HepG2 (cell line): Measurements from ENCODE around the gene MGAT2. TPM values are rescaled to one million over a fixed set of nuclear protein-coding genes. Genes with fewer than 3 reads are reported as not detected.

Source experiments
- CENPT ChIP-seq: sonication (generic); formaldehyde crosslinking; IDR thresholded peaks from 2 replicates; pipeline ENCODE4 v1.8.0; 2022; ENCODE audit warnings: low read depth, mild to moderate bottlenecking, moderate library complexity, missing genetic modification reagents
- FOSL1 ChIP-seq: sonication (generic); formaldehyde crosslinking; IDR thresholded peaks from 2 replicates; pipeline ENCODE4 v1.9.0; 2021; ENCODE audit warnings: missing genetic modification reagents, borderline replicate concordance
- GATAD2A ChIP-seq: IDR thresholded peaks from 2 replicates; pipeline ENCODE4 v1.6.1; 2016
- HOXA7 ChIP-seq: sonication (generic); formaldehyde crosslinking; IDR thresholded peaks from 2 replicates; pipeline ENCODE4 v1.8.1; 2022; ENCODE audit warnings: mild to moderate bottlenecking, missing genetic modification reagents, moderate library complexity
- IRF1 ChIP-seq: sonication (generic); formaldehyde crosslinking; IDR thresholded peaks from 2 replicates; pipeline ENCODE4 v1.4.0; 2020; ENCODE audit warnings: low read depth, mild to moderate bottlenecking, missing genetic modification reagents
- MTF2 ChIP-seq: sonication (generic); formaldehyde crosslinking; IDR thresholded peaks from 2 replicates; pipeline ENCODE4 v1.5.0; 2020; ENCODE audit warnings: missing genetic modification reagents, borderline replicate concordance
- MYC ChIP-seq: sonication (generic); formaldehyde crosslinking; IDR thresholded peaks from 2 replicates; pipeline ENCODE4 v1.9.0; 2021; ENCODE audit warnings: missing genetic modification reagents, borderline replicate concordance
- MZF1 ChIP-seq: sonication (generic); formaldehyde crosslinking; IDR thresholded peaks from 2 replicates; pipeline ENCODE4 v1.8.1; 2023; ENCODE audit warnings: mild to moderate bottlenecking, missing genetic modification reagents, borderline replicate concordance
- ONECUT2 ChIP-seq: sonication (generic); formaldehyde crosslinking; IDR thresholded peaks from 2 replicates; pipeline ENCODE4 v1.4.0; 2020; ENCODE audit warnings: missing genetic modification reagents
- SP140L ChIP-seq: sonication (generic); formaldehyde crosslinking; IDR thresholded peaks from 2 replicates; pipeline ENCODE4 v1.4.0; 2020; ENCODE audit warnings: missing genetic modification reagents, borderline replicate concordance
- ZNF451 ChIP-seq: sonication (generic); formaldehyde crosslinking; IDR thresholded peaks from 2 replicates; pipeline ENCODE4 v1.5.0; 2020; ENCODE audit warnings: mild to moderate bottlenecking, missing genetic modification reagents
- ZNF552 ChIP-seq: sonication (generic); formaldehyde crosslinking; IDR thresholded peaks from 2 replicates; pipeline ENCODE4 v1.9.0; 2022; ENCODE audit warnings: missing genetic modification reagents, mild to moderate bottlenecking, borderline replicate concordance
- ZNF790 ChIP-seq: sonication (generic); formaldehyde crosslinking; IDR thresholded peaks from 2 replicates; pipeline ENCODE4 v1.8.0; 2022; ENCODE audit warnings: missing genetic modification reagents, mild to moderate bottlenecking, borderline replicate concordance
- polyA plus RNA-seq, 8 experiments: library from polyadenylated mRNA; depleted of rRNA in 3 of 8; stranded (reverse) in 7 of 8; unstranded in 1 of 8; fragments of >200 nt; fragmentation: Illumina TruSeq in 4 of 8; extraction: Trizol in 4 of 8; gene quantifications; 2 replicates each; pipeline versions ENCODE4 v1.2.1 to v1.2.3, GENCODE V29; 2011 to 2016; ENCODE audit warnings: low read depth in 4 of 8, missing spikeins in 1 of 8, mixed read lengths in 1 of 8; ENCODE audit not compliant: insufficient read depth in 1 of 8
- total RNA-seq, 5 experiments: library from RNA; depleted of rRNA; stranded (reverse); fragments of >200 nt; fragmentation: Illumina TruSeq; extraction: Trizol; gene quantifications; 2 replicates each; pipeline ENCODE4 v1.2.3, GENCODE V29; 2016; ENCODE audit warnings: low read depth in 1 of 5
- TF ChIP-seq, protein P1 (sequence below): sonication (generic); formaldehyde crosslinking; IDR thresholded peaks from 2 replicates; pipeline ENCODE4 v1.4.0; 2020; ENCODE audit warnings: missing genetic modification reagents, borderline replicate concordance
- TF ChIP-seq, protein P2 (sequence below): sonication (generic); formaldehyde crosslinking; IDR thresholded peaks from 2 replicates; pipeline ENCODE4 v1.8.1; 2022; ENCODE audit warnings: mild to moderate bottlenecking, missing genetic modification reagents
- TF ChIP-seq, protein P3 (sequence below): sonication (generic); formaldehyde crosslinking; IDR thresholded peaks from 2 replicates; pipeline ENCODE4 v1.5.1; 2020; ENCODE audit warnings: missing genetic modification reagents, mild to moderate bottlenecking, borderline replicate concordance
- TF ChIP-seq, protein P4 (sequence below): sonication (generic); formaldehyde crosslinking; IDR thresholded peaks from 2 replicates; pipeline ENCODE4 v1.5.0; 2020; ENCODE audit warnings: mild to moderate bottlenecking, missing genetic modification reagents
- TF ChIP-seq, protein P5 (sequence below): sonication (generic); formaldehyde crosslinking; IDR thresholded peaks from 2 replicates; pipeline ENCODE4 v1.5.0; 2020; ENCODE audit warnings: missing genetic modification reagents

MGAT2 gene
- total and polyA plus RNA-seq, 2 of the 13 experiments (the other 11 are each of a cell fraction or from before 2014, with no cell fraction given): 12.9 to 51.9 TPM

- TF ChIP-seq GATAD2A: no peak
- TF ChIP-seq, protein P1, sequence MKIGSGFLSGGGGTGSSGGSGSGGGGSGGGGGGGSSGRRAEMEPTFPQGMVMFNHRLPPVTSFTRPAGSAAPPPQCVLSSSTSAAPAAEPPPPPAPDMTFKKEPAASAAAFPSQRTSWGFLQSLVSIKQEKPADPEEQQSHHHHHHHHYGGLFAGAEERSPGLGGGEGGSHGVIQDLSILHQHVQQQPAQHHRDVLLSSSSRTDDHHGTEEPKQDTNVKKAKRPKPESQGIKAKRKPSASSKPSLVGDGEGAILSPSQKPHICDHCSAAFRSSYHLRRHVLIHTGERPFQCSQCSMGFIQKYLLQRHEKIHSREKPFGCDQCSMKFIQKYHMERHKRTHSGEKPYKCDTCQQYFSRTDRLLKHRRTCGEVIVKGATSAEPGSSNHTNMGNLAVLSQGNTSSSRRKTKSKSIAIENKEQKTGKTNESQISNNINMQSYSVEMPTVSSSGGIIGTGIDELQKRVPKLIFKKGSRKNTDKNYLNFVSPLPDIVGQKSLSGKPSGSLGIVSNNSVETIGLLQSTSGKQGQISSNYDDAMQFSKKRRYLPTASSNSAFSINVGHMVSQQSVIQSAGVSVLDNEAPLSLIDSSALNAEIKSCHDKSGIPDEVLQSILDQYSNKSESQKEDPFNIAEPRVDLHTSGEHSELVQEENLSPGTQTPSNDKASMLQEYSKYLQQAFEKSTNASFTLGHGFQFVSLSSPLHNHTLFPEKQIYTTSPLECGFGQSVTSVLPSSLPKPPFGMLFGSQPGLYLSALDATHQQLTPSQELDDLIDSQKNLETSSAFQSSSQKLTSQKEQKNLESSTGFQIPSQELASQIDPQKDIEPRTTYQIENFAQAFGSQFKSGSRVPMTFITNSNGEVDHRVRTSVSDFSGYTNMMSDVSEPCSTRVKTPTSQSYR (CRISPR knock-in tag): no peak
- TF ChIP-seq ZNF451 (CRISPR knock-in tag): no peak
- TF ChIP-seq, protein P2, sequence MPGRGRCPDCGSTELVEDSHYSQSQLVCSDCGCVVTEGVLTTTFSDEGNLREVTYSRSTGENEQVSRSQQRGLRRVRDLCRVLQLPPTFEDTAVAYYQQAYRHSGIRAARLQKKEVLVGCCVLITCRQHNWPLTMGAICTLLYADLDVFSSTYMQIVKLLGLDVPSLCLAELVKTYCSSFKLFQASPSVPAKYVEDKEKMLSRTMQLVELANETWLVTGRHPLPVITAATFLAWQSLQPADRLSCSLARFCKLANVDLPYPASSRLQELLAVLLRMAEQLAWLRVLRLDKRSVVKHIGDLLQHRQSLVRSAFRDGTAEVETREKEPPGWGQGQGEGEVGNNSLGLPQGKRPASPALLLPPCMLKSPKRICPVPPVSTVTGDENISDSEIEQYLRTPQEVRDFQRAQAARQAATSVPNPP (CRISPR knock-in tag): no peak
- TF ChIP-seq IRF1 (CRISPR knock-in tag): no peak
- TF ChIP-seq MZF1 (CRISPR knock-in tag): no peak
- no peak for TF ChIP-seq HOXA7 (CRISPR knock-in tag)
- TF ChIP-seq, protein P3, sequence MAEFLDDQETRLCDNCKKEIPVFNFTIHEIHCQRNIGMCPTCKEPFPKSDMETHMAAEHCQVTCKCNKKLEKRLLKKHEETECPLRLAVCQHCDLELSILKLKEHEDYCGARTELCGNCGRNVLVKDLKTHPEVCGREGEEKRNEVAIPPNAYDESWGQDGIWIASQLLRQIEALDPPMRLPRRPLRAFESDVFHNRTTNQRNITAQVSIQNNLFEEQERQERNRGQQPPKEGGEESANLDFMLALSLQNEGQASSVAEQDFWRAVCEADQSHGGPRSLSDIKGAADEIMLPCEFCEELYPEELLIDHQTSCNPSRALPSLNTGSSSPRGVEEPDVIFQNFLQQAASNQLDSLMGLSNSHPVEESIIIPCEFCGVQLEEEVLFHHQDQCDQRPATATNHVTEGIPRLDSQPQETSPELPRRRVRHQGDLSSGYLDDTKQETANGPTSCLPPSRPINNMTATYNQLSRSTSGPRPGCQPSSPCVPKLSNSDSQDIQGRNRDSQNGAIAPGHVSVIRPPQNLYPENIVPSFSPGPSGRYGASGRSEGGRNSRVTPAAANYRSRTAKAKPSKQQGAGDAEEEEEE: no peak
- TF ChIP-seq FOSL1 (CRISPR knock-in tag): no peak
- no peak for TF ChIP-seq ZNF552
- no peak for TF ChIP-seq ZNF790 (CRISPR knock-in tag)
- no peak for TF ChIP-seq ONECUT2 (CRISPR knock-in tag)
- TF ChIP-seq, protein P4, sequence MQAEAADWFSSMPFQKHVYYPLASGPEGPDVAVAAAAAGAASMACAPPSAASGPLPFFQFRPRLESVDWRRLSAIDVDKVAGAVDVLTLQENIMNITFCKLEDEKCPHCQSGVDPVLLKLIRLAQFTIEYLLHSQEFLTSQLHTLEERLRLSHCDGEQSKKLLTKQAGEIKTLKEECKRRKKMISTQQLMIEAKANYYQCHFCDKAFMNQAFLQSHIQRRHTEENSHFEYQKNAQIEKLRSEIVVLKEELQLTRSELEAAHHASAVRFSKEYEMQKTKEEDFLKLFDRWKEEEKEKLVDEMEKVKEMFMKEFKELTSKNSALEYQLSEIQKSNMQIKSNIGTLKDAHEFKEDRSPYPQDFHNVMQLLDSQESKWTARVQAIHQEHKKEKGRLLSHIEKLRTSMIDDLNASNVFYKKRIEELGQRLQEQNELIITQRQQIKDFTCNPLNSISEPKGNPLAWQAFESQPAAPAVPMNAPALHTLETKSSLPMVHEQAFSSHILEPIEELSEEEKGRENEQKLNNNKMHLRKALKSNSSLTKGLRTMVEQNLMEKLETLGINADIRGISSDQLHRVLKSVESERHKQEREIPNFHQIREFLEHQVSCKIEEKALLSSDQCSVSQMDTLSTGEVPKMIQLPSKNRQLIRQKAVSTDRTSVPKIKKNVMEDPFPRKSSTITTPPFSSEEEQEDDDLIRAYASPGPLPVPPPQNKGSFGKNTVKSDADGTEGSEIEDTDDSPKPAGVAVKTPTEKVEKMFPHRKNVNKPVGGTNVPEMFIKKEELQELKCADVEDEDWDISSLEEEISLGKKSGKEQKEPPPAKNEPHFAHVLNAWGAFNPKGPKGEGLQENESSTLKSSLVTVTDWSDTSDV (CRISPR knock-in tag): no peak
- TF ChIP-seq MYC: no peak
- TF ChIP-seq CENPT (CRISPR knock-in tag): no peak
- no peak for TF ChIP-seq MTF2
- TF ChIP-seq, protein P5, sequence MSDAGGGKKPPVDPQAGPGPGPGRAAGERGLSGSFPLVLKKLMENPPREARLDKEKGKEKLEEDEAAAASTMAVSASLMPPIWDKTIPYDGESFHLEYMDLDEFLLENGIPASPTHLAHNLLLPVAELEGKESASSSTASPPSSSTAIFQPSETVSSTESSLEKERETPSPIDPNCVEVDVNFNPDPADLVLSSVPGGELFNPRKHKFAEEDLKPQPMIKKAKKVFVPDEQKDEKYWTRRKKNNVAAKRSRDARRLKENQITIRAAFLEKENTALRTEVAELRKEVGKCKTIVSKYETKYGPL (CRISPR knock-in tag): no peak; the same call in 1 of the 2 replicates
- TF ChIP-seq SP140L (CRISPR knock-in tag): no peak
Measured at GRCh38 chr14:49586673-49587460, 33.7 kb upstream of the MGAT2 start (continued).
